Uterus (tissue), 2 donors: ENCODE measurements around the gene PRTFDC1.

ENCODE experiments used
- CTCF ChIP-seq, 4 experiments: fragments of 200-600 bp in 2 of 4; fragments of 450-650 bp in 2 of 4; sonication (generic) in 2 of 4; IDR thresholded peaks; one replicate each; pipeline ENCODE4 v1.5.1; 2016 to 2019; ENCODE audit warnings: antibody characterized with exemption in 4 of 4, mild to moderate bottlenecking in 2 of 4, moderate library complexity in 1 of 4
- POLR2A ChIP-seq, 2 donors: fragments of 450-650 bp; IDR thresholded peaks; one replicate each; pipeline ENCODE4 v1.6.1; 2016; ENCODE audit warnings: antibody characterized with exemption in 2 of 2, mild to moderate bottlenecking in 1 of 2, moderate library complexity in 1 of 2

- TF ChIP-seq CTCF (IDR thresholded peaks at IDR 0.05) (no peak), POLR2A (IDR thresholded peaks at IDR 0.05) (no peak)
Observed at GRCh38 chr10:24865783-24866182, 86.6 kb downstream of the PRTFDC1 start.
